Mesothelial cell of epicardium (in vitro differentiated cells): ENCODE measurements around the gene FFAR2. TPM values are rescaled to one million over a fixed set of nuclear protein-coding genes. Genes with fewer than 3 reads are reported as not detected.

Experiments
- DNase-seq, 2 experiments: peaks; one replicate each; pipeline ENCODE4 v3.0.0; 2021; ENCODE audit warnings: low spot score in 2 of 2; ENCODE audit not compliant: unreplicated experiment in 2 of 2
- H3K27ac Mint-ChIP-seq: 2 replicates; pipeline ENCODE4 v1.8.0; 2021; ENCODE audit warnings: mixed read lengths
- H3K27me3 Mint-ChIP-seq: 2 replicates; pipeline ENCODE4 v1.8.0; 2021; ENCODE audit warnings: low read depth, mixed read lengths
- H3K36me3 Mint-ChIP-seq: 2 replicates; pipeline ENCODE4 v1.8.0; 2021; ENCODE audit warnings: mixed read lengths
- H3K4me1 Mint-ChIP-seq: 2 replicates; pipeline ENCODE4 v1.8.0; 2021; ENCODE audit warnings: mixed read lengths
- H3K4me3 Mint-ChIP-seq: 2 replicates; pipeline ENCODE4 v1.8.0; 2021; ENCODE audit warnings: mild to moderate bottlenecking, moderate library complexity, mixed read lengths
- H3K9me3 Mint-ChIP-seq: 2 replicates; pipeline ENCODE4 v1.8.0; 2021; ENCODE audit warnings: mixed read lengths
- CTCF ChIP-seq: fragments of 200-600 bp; sonication (generic); IDR thresholded peaks from one replicate; pipeline ENCODE4 v1.5.0; 2021; ENCODE audit warnings: antibody characterized with exemption; ENCODE audit not compliant: unreplicated experiment
- total RNA-seq: library from RNA; stranded (reverse); gene quantifications from 3 replicates; pipeline ENCODE4 v1.2.1, GENCODE V29; 2021

FFAR2 gene
- total RNA-seq, 1 donor from 2014 or later: not detected

DNA sequence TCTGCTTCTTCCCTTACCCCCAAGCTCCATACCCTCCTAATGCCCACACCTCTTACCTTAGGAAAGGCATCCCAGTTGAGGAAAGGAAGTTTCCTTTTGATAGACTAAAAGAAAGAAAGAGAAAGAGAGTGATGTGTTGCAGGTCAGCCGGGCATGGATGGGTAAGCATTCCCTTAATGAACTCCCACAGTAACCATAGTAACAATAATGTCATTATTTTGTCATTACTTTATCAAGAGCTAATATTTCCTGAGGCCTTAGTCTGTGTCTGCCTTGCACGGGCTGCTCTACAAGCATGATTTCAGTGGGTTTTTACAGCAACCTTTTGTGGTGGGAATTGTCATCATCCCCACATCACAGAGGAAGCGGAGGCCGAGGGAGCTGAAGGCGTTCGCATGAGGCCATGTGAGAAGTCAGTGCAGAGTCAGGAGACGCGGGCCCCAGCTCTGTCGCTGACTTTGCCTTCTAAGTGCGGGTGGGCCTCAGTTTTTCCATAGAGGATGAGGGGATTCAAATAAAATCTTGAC is 39.7 kb downstream of the FFAR2 start:
- Mint-ChIP-seq H3K36me3 (no peaks in the 10 kb centered on the region), H3K27me3 (peaks cover 33% of the 10 kb centered on the region), H3K4me1 (no peaks in the 10 kb centered on the region), H3K9me3 (no peaks in the 10 kb centered on the region), H3K27ac (no peak overlapping the region), H3K4me3 (no peak overlapping the region)
- TF ChIP-seq CTCF: no peak
- no peak for DNase-seq

GRCh38 chr19:35488677-35489076 is 40.6 kb downstream of the FFAR2 start:
- no peaks in the 10 kb centered on the region for H3K36me3 Mint-ChIP-seq

GRCh38 chr19:35490364-35490763 is 42.3 kb downstream of the FFAR2 start, which contains the start of gene KRTDAP:
Gene KRTDAP, minus strand, starts transcription at chr19:35490464. Its CDS starts 22 bp downstream, at chr19:35490442.
- Mint-ChIP-seq H3K4me1 (peaks cover 2% of the 10 kb centered on the region), H3K36me3 (no peaks in the 10 kb centered on the region), H3K9me3 (no peaks in the 10 kb centered on the region), H3K27ac (no peak within 1 kb of the TSS), H3K27me3 (peaks cover 30% of the 10 kb centered on the region), H3K4me3 (no peak within 1 kb of the TSS)
- TF ChIP-seq CTCF: no peak
- no peak for DNase-seq

More at GRCh38 chr19:35488677-35489076, 40.6 kb downstream of the FFAR2 start:
- H3K27ac Mint-ChIP-seq: no peak overlapping the region
- no peak overlapping the region for H3K4me3 Mint-ChIP-seq
- no peak for DNase-seq
- peaks cover 33% of the 10 kb centered on the region for H3K27me3 Mint-ChIP-seq
- no peaks in the 10 kb centered on the region for H3K4me1 Mint-ChIP-seq
- no peaks in the 10 kb centered on the region for H3K9me3 Mint-ChIP-seq
- no peak for TF ChIP-seq CTCF

DNA sequence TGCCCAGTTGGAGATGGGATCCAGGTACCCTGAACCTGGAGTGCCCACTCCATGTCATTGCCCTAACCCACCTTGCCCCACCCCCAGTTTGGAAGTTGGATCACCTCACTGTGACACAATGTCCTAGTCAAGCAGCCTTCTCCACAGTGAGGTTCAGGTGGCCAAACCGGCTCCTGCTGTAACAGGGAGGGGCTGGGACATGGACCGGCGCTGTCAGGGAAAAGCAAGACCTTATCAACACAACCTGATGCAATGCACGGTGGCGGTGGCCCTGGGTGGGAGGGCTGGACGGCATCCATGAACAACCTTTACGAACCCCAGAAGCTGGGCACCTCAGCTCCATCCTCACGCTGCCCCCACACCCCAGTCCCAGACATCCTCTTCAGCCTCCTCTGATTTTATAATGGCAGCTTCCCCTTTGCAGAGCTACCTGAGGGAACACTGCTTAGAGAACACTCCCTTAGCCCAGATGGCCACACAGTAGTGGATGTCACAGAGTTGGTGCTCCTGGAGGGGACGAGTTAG is 43.8 kb downstream of the FFAR2 start:
- Mint-ChIP-seq H3K27me3 (peaks cover 30% of the 10 kb centered on the region), H3K4me3 (no peak overlapping the region), H3K9me3 (no peaks in the 10 kb centered on the region), H3K27ac (no peak overlapping the region), H3K4me1 (peaks cover 5% of the 10 kb centered on the region), H3K36me3 (no peaks in the 10 kb centered on the region)
- no peak for DNase-seq
- TF ChIP-seq CTCF: no peak

- Mint-ChIP-seq H3K27ac (no peak overlapping the region), H3K4me1 (peaks cover 5% of the 10 kb centered on the region), H3K36me3 (peaks cover 8% of the 10 kb centered on the region), H3K9me3 (no peaks in the 10 kb centered on the region), H3K4me3 (no peak overlapping the region), H3K27me3 (peaks cover 22% of the 10 kb centered on the region)
- no peak for DNase-seq
- no peak for TF ChIP-seq CTCF
Measured at GRCh38 chr19:35493971-35494370, 45.9 kb downstream of the FFAR2 start.
